ENCODE data around the gene CORO2B. TPM values are rescaled to one million over a fixed set of nuclear protein-coding genes. Genes with fewer than 3 reads are reported as not detected.

Gene CORO2B
- total and polyA plus RNA-seq, 2 of the 13 experiments (the other 11 are each of a cell fraction or from before 2014, with no cell fraction given), result 0.35 to 0.63 TPM

GRCh38 chr15:68666120-68666811, 87.5 kb downstream of the CORO2B start (continued):
- TF ChIP-seq RERE (CRISPR knock-in tag; IDR thresholded peaks at IDR 0.05; ENCODE audit: low read depth) (no peak), ZXDC (CRISPR knock-in tag; IDR thresholded peaks at IDR 0.05) (no peak), SNAPC5 (CRISPR knock-in tag; IDR thresholded peaks at IDR 0.05; ENCODE audit: borderline replicate concordance) (no peak), KLF6 (CRISPR knock-in tag; IDR thresholded peaks at IDR 0.05) (no peak), DRAP1 (CRISPR knock-in tag; IDR thresholded peaks at IDR 0.05) (no peak), POLR2G (IDR thresholded peaks at IDR 0.05; ENCODE audit: low read depth, low read length) (no peak), ZNF407 (CRISPR knock-in tag; IDR thresholded peaks at IDR 0.05; ENCODE audit: not compliant biosample characterization) (no peak), ZNF605 (CRISPR knock-in tag; IDR thresholded peaks at IDR 0.05) (no peak), SRSF9 (IDR thresholded peaks at IDR 0.05; ENCODE audit: borderline replicate concordance, insufficient read depth, low read depth, low read length, poor library complexity, severe bottlenecking) (no peak)

Data from HepG2 (cell line).